Adrenal gland (tissue), 5 donors: ENCODE results near the gene SPAG5.

Source experiments
- POLR2A ChIP-seq, 2 donors: fragments of 450-650 bp; IDR thresholded peaks; one replicate each; pipeline ENCODE4 v1.6.1; 2017; ENCODE audit warnings: antibody characterized with exemption in 2 of 2, mild to moderate bottlenecking in 2 of 2, moderate library complexity in 1 of 2
- TF ChIP-seq, protein P1 (sequence below), 6 experiments: fragments of 450-650 bp in 4 of 6; fragments of 200-600 bp in 2 of 6; sonication (generic) in 1 of 6; IDR thresholded peaks; 1 replicate in 5 of 6; 2 replicates in 1 of 6; pipeline versions ENCODE4 v1.5.1 to v1.8.0; 2016 to 2021; ENCODE audit warnings: antibody characterized with exemption in 6 of 6, mild to moderate bottlenecking in 2 of 6, moderate library complexity in 1 of 6
- donor health status: DM: no; HTN: no; CAD: no.

DNA sequence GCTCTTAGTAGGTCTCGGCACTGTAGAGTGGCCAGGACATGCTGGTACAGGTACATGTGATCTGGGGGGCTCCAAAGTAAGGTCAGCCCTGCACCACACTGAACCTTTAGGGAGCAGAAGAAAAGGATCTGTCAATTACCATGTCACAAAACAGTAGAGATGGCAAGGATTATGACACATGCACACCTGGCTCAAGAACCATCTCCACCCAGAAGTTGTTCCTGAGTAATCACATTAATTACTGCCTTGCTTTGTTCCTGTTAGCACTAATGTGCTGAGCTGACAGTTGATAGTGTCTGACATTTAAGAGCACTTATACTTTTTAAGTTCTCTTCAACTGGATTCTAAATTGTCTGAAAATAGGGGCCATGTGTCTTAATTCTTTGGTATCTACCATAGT, 36.7 kb upstream of the SPAG5 start:
- TF ChIP-seq, protein P1, sequence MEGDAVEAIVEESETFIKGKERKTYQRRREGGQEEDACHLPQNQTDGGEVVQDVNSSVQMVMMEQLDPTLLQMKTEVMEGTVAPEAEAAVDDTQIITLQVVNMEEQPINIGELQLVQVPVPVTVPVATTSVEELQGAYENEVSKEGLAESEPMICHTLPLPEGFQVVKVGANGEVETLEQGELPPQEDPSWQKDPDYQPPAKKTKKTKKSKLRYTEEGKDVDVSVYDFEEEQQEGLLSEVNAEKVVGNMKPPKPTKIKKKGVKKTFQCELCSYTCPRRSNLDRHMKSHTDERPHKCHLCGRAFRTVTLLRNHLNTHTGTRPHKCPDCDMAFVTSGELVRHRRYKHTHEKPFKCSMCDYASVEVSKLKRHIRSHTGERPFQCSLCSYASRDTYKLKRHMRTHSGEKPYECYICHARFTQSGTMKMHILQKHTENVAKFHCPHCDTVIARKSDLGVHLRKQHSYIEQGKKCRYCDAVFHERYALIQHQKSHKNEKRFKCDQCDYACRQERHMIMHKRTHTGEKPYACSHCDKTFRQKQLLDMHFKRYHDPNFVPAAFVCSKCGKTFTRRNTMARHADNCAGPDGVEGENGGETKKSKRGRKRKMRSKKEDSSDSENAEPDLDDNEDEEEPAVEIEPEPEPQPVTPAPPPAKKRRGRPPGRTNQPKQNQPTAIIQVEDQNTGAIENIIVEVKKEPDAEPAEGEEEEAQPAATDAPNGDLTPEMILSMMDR (IDR thresholded peaks at IDR 0.05), result no peak
- TF ChIP-seq POLR2A (IDR thresholded peaks at IDR 0.05), result no peak
